Omental fat pad (tissue), 4 donors: ENCODE measurements around the gene BDH1. TPM values are rescaled to one million over a fixed set of nuclear protein-coding genes. Genes with fewer than 3 reads are reported as not detected.
"Not testable (repeated sequence)": the region's sequence is repeated elsewhere in the genome, so short reads cannot be mapped to it uniquely, and the experiment has no call there.

Experiments used
- ATAC-seq: fragments of 150-250 bp; one replicate; pipeline ENCODE4 v1.9.1; 2016; ENCODE audit warnings: mild to moderate bottlenecking, moderate library complexity; ENCODE audit not compliant: low FRiP score
- DNase-seq: peaks from one replicate; pipeline ENCODE4 v3.0.0-alpha.2; 2019; ENCODE audit warnings: low spot score
- CTCF ChIP-seq, 3 donors: fragments of 450-650 bp; IDR thresholded peaks; one replicate each; pipeline ENCODE4 v1.5.1; 2016 to 2017; ENCODE audit warnings: antibody characterized with exemption in 3 of 3, mild to moderate bottlenecking in 3 of 3, moderate library complexity in 2 of 3
- total RNA-seq, 4 donors: library from RNA; depleted of rRNA; stranded (reverse); fragments of >200 nt; gene quantifications; one replicate each; pipeline ENCODE4 v1.1.0, GENCODE V29; 2016

BDH1 gene
- total RNA-seq, 4 donors from 2014 or later, result 11.9 to 24.9 (median 16.1) TPM

GRCh38 chr3:197482001-197482400 is 73.8 kb downstream of the BDH1 start:
- no peak for TF ChIP-seq CTCF (IDR thresholded peaks at IDR 0.05)
- ATAC-seq (no peak), DNase-seq (no peak)

GRCh38 chr3:197480320-197480719 is 75.4 kb downstream of the BDH1 start:
- no peak for ATAC-seq
- no peak for DNase-seq
- TF ChIP-seq CTCF (IDR thresholded peaks at IDR 0.05), result no peak

- ATAC-seq, result peak; percentile 23
- no peak for DNase-seq
- no peak for TF ChIP-seq CTCF (IDR thresholded peaks at IDR 0.05)
These were observed 76.8 kb downstream of the BDH1 start for GRCh38 chr3:197478746-197479668.

- not testable (repeated sequence) for DNase-seq, ATAC-seq
These were observed 78.0 kb downstream of the BDH1 start for GRCh38 chr3:197477816-197478215.

- DNase-seq, result no peak
- no peak for TF ChIP-seq CTCF (IDR thresholded peaks at IDR 0.05)
- ATAC-seq, result no peak
These were observed 79.7 kb downstream of the BDH1 start for GRCh38 chr3:197475997-197476525.

GRCh38 chr3:197475514-197475913 is 80.3 kb downstream of the BDH1 start:
- no peak for TF ChIP-seq CTCF (IDR thresholded peaks at IDR 0.05)
- DNase-seq, result no peak
- no peak for ATAC-seq

GRCh38 chr3:197472151-197472550 is 83.6 kb downstream of the BDH1 start:
- DNase-seq, result no peak
- no peak for TF ChIP-seq CTCF (IDR thresholded peaks at IDR 0.05)
- no peak for ATAC-seq
